Heart left ventricle (tissue), 16 donors: ENCODE measurements around the gene DNM1. TPM values are rescaled to one million over a fixed set of nuclear protein-coding genes. Genes with fewer than 3 reads are reported as not detected.

Experiments used
- ATAC-seq, 4 donors: fragments of 200-7000 bp; cut with Tn5 transposase; one replicate each; pipeline ENCODE4 v1.9.1; 2020 to 2022; ENCODE audit warnings: moderate library complexity in 4 of 4, mild to moderate bottlenecking in 3 of 4, moderate number of reproducible peaks in 1 of 4
- DNase-seq, 5 donors: peaks; one replicate each; pipeline ENCODE4 v3.0.0-alpha.2; 2020
- H3K27ac ChIP-seq, 12 donors: fragments of 200-600 bp; sonication (generic) in 4 of 12; one replicate each; pipeline versions ENCODE4 v1.5.0 to v1.8.0; 2016 to 2022; ENCODE audit warnings: mild to moderate bottlenecking in 2 of 12
- H3K27me3 ChIP-seq, 9 donors: fragments of 200-600 bp; sonication (generic) in 2 of 9; one replicate each; pipeline versions ENCODE4 v1.5.1 to v1.8.0; 2016 to 2022; ENCODE audit warnings: mild to moderate bottlenecking in 3 of 9
- H3K36me3 ChIP-seq, 9 donors: fragments of 200-600 bp; sonication (generic) in 2 of 9; one replicate each; pipeline versions ENCODE4 v1.5.0 to v1.8.0; 2018 to 2022; ENCODE audit warnings: mild to moderate bottlenecking in 2 of 9
- H3K4me1 ChIP-seq, 12 donors: fragments of 200-600 bp; sonication (generic) in 4 of 12; one replicate each; pipeline versions ENCODE4 v1.5.0 to v1.8.0; 2016 to 2022; ENCODE audit warnings: mild to moderate bottlenecking in 3 of 12
- H3K4me3 ChIP-seq, 12 donors: fragments of 200-600 bp; sonication (generic) in 4 of 12; one replicate each; pipeline versions ENCODE4 v1.5.0 to v1.8.0; 2017 to 2022; ENCODE audit warnings: mild to moderate bottlenecking in 9 of 12, moderate library complexity in 4 of 12
- H3K9me3 ChIP-seq, 12 donors: fragments of 200-600 bp; sonication (generic) in 4 of 12; one replicate each; pipeline versions ENCODE4 v1.5.0 to v1.8.0; 2016 to 2022; ENCODE audit warnings: mild to moderate bottlenecking in 1 of 12
- CTCF ChIP-seq, 12 donors: fragments of 200-600 bp; sonication (generic) in 4 of 12; IDR thresholded peaks; one replicate each; pipeline versions ENCODE4 v1.5.0 to v1.8.0; 2018 to 2022; ENCODE audit warnings: antibody characterized with exemption in 12 of 12, mild to moderate bottlenecking in 5 of 12
- POLR2A ChIP-seq, 2 donors: fragments of 450-650 bp; IDR thresholded peaks; one replicate each; pipeline ENCODE4 v1.6.1; 2017; ENCODE audit warnings: antibody characterized with exemption in 2 of 2, mild to moderate bottlenecking in 2 of 2, moderate library complexity in 2 of 2
- WGBS, 4 donors: extraction: QIAGEN DNeasy Blood & Tissue Kit in 2 of 4; methylation state at CpG; one replicate each; pipeline versions ENCODE4 v1.1.5 to v1.1.7; 2013 to 2018; 5-methylcytosine and 5-hydroxymethylcytosine counted together
- intact Hi-C, 10 donors: fragments of 100-400 bp; cut with DNase I; formaldehyde crosslinking; loops; one replicate each; pipeline versions ENCODE4 v1.11.1 to v1.14.2; 2022
- polyA plus RNA-seq, 2 donors: library from polyadenylated mRNA; stranded (reverse); fragments of 200-250 nt; gene quantifications; one replicate each; pipeline ENCODE4 v1.2.3, GENCODE V29; 2013
- total RNA-seq, 9 donors: library from RNA; depleted of rRNA in 2 of 9; stranded (reverse); fragments of >200 nt in 2 of 9; fragmentation: NEBNext Ultra II Directional in 3 of 9; extraction: Animal tissue kit (Norgen Biotek cat#: 25700) in 3 of 9; gene quantifications; one replicate each; pipeline versions ENCODE4 v1.1.0 to v1.2.4, GENCODE V29; 2016 to 2023
- donor health status: ischemic (EF 13 %, LVEDD 7.1; RV severe dilation, severe dysfunction).
- donor health status: healthy with polysubstance abuse.
- donor health status: DM: no; HTN: yes; CAD: no.
- donor health status: DM: no; HTN: no; CAD: no.
- donor health status: ischemic (EF 25% LVEDD 6.9; RV normal size, moderate dysfunction).
- donor health status: ischemic (EF 25% LVEDD 5.7; RV mildly dilated, moderate dysfunction).
- donor health status: healthy.
- donor health status: DM: yes; HTN: yes; CAD: no.
- donor health status: ischemic (EF 35%, LVEDD 5.7; RV mildly dilated, moderate dysfunction).
- donor health status: nonischemic (EF 11% LVEDD 7.7; RV severe dilation, severe dysfunction).
- donor health status: DM: yes; HTN: yes; CAD: no.
- donor health status: PGD.
- donor health status: ischemic (EF 29% LVEDD 5.4; RV normal size, mild dysfunction).
- donor health status: nonischemic (EF 23%, LVEDD 6.1; RV moderate dilation, normal function).

DNM1 gene
- total and polyA plus RNA-seq, 11 donors, result 1.6 to 17.2 (median 3.6) TPM

- intact Hi-C loops, result loop anchor here in 1 of 10 donors (10.0 kb wide), 1 partner anchor 49 kb away; the partner anchor contains the start of gene DNM1
- Histone ChIP-seq H3K27ac (no peak overlapping the region), H3K4me1 (peaks cover 0 to 20% (median 9%) of the 10 kb centered on the region in 12 donors), H3K4me3 (no peak overlapping the region), H3K9me3 (no peaks in the 10 kb centered on the region), H3K27me3 (peaks cover 0 to 10% (median 0%) of the 10 kb centered on the region in 9 donors), H3K36me3 (peaks cover 0 to 31% (median 24%) of the 10 kb centered on the region in 9 donors)
- DNase-seq, result no peak
- 90 to 94% (median 91%) methylated on average over 24 to 31 of the region's 31 CpGs for WGBS, 4 donors
- no peak for ATAC-seq
- no peak for TF ChIP-seq CTCF (IDR thresholded peaks at IDR 0.05)
- TF ChIP-seq POLR2A (IDR thresholded peaks at IDR 0.05), result no peak
Measured at GRCh38 chr9:128253140-128253990, 50.2 kb downstream of the DNM1 start.

GRCh38 chr9:128253991-128254346, 50.8 kb downstream of the DNM1 start:
- 93 to 98% (median 96%) methylated on average over 7 of the region's 7 CpGs for WGBS, 4 donors

GRCh38 chr9:128254362-128254761, 51.2 kb downstream of the DNM1 start:
- no peak for ATAC-seq
- 90 to 93% (median 91%) methylated on average over 20 of the region's 20 CpGs for WGBS, 4 donors
- peaks cover 0 to 41% (median 33%) of the 10 kb centered on the region in 9 donors for H3K36me3 ChIP-seq
- H3K4me3 ChIP-seq, result no peak overlapping the region
- peaks cover 0 to 10% (median 0%) of the 10 kb centered on the region in 9 donors for H3K27me3 ChIP-seq
- TF ChIP-seq CTCF (IDR thresholded peaks at IDR 0.05), result no peak
- TF ChIP-seq POLR2A (IDR thresholded peaks at IDR 0.05), result no peak
- peaks cover 0 to 20% (median 9%) of the 10 kb centered on the region in 12 donors for H3K4me1 ChIP-seq
- no peak overlapping the region for H3K27ac ChIP-seq
- DNase-seq, result no peak
- no peaks in the 10 kb centered on the region for H3K9me3 ChIP-seq
- intact Hi-C loops, result loop anchor here in 1 of 10 donors (10.0 kb wide), 1 partner anchor 50 kb away; the partner anchor contains the start of gene DNM1

More at GRCh38 chr9:128253991-128254346, 50.8 kb downstream of the DNM1 start:
- Histone ChIP-seq H3K36me3 (peaks cover 0 to 37% (median 30%) of the 10 kb centered on the region in 9 donors), H3K4me3 (no peak overlapping the region), H3K27me3 (peaks cover 0 to 10% (median 0%) of the 10 kb centered on the region in 9 donors), H3K4me1 (peaks cover 0 to 20% (median 9%) of the 10 kb centered on the region in 12 donors), H3K27ac (no peak overlapping the region), H3K9me3 (no peaks in the 10 kb centered on the region)
- ATAC-seq (no peak), DNase-seq (no peak)
- TF ChIP-seq POLR2A (IDR thresholded peaks at IDR 0.05) (no peak), CTCF (IDR thresholded peaks at IDR 0.05) (no peak)
- intact Hi-C loops, result loop anchor here in 1 of 10 donors (10.0 kb wide), 1 partner anchor 49 kb away; the partner anchor contains the start of gene DNM1
